Neural cell (in vitro differentiated cells): Measurements from ENCODE around the gene FSTL5. TPM values are rescaled to one million over a fixed set of nuclear protein-coding genes. Genes with fewer than 3 reads are reported as not detected.

Experiments
- H2AFZ ChIP-seq: fragments of 200-600, 300-800 bp; sonication (generic), shearing (Covaris generic); 2 replicates; pipeline ENCODE4 v1.6.0; 2014; ENCODE audit warnings: low read depth, mild to moderate bottlenecking, antibody characterized with exemption, low read length, moderate library complexity
- H3F3A ChIP-seq: fragments of 200-600 bp; shearing (Covaris generic); 2 replicates; pipeline ENCODE4 v1.6.1; 2016; ENCODE audit warnings: mild to moderate bottlenecking, moderate library complexity, mixed read lengths, antibody characterized with exemption, low read length; ENCODE audit not compliant: insufficient read depth, poor library complexity, severe bottlenecking
- H3K27ac ChIP-seq: fragments of 200-600, 300-800 bp; sonication (generic), shearing (Covaris generic); 2 replicates; pipeline ENCODE4 v1.5.1; 2014; ENCODE audit warnings: mild to moderate bottlenecking, low read length, moderate library complexity
- H3K27me3 ChIP-seq: fragments of 300-800, 200-600 bp; sonication (generic), shearing (Covaris generic); 2 replicates; pipeline ENCODE4 v1.6.0; 2014; ENCODE audit warnings: mild to moderate bottlenecking, low read depth, low read length, moderate library complexity; ENCODE audit not compliant: insufficient read depth
- H3K36me3 ChIP-seq: fragments of 300-800, 200-600 bp; sonication (generic), shearing (Covaris generic); 2 replicates; pipeline ENCODE4 v1.5.1; 2014; ENCODE audit warnings: mild to moderate bottlenecking, antibody characterized with exemption, low read length, moderate library complexity; ENCODE audit not compliant: insufficient read depth
- H3K4me2 ChIP-seq: fragments of 300-800, 200-600 bp; sonication (generic), shearing (Covaris generic); 2 replicates; pipeline ENCODE4 v1.6.0; 2014; ENCODE audit warnings: mild to moderate bottlenecking, low read length
- H3K4me3 ChIP-seq: fragments of 300-800, 200-600 bp; sonication (generic), shearing (Covaris generic); 2 replicates; pipeline ENCODE4 v1.5.1; 2014; ENCODE audit warnings: mild to moderate bottlenecking, low read length, moderate library complexity
- H3K79me2 ChIP-seq: fragments of 200-600 bp; shearing (Covaris generic); replicated peaks from 2 replicates; pipeline ENCODE4 v1.6.0; 2014; ENCODE audit warnings: mild to moderate bottlenecking, low read length, moderate library complexity; ENCODE audit not compliant: insufficient read depth
- H3K9ac ChIP-seq: fragments of 300-800, 200-600 bp; sonication (generic), shearing (Covaris generic); 2 replicates; pipeline ENCODE4 v1.6.1; 2016; ENCODE audit warnings: mild to moderate bottlenecking, low read length, mixed read lengths
- H3K9me2 ChIP-seq: fragments of 200-600 bp; shearing (Covaris generic); 2 replicates; pipeline ENCODE4 v1.6.1; 2016; ENCODE audit warnings: mild to moderate bottlenecking, low read length, mixed read lengths; ENCODE audit not compliant: insufficient read depth
- H3K9me3 ChIP-seq: fragments of 200-600, 300-800 bp; sonication (generic), shearing (Covaris generic); 2 replicates; pipeline ENCODE4 v1.6.1; 2016; ENCODE audit warnings: mild to moderate bottlenecking, mixed run types, low read length, moderate library complexity, mixed read lengths
- H4K20me1 ChIP-seq: fragments of 200-600 bp; shearing (Covaris generic); 2 replicates; pipeline ENCODE4 v1.6.1; 2016; ENCODE audit warnings: mild to moderate bottlenecking, mixed run types; ENCODE audit not compliant: insufficient read depth
- CTCF ChIP-seq: fragments of 450-650 bp; IDR thresholded peaks from 2 replicates; pipeline ENCODE4 v1.5.1; 2014; ENCODE audit warnings: antibody characterized with exemption, mild to moderate bottlenecking, moderate library complexity; ENCODE audit not compliant: poor library complexity, severe bottlenecking
- EP300 ChIP-seq: fragments of 450-650 bp; conservative IDR thresholded peaks from 2 replicates; pipeline ENCODE4 v1.6.1; 2014; ENCODE audit warnings: antibody characterized with exemption, mild to moderate bottlenecking, moderate library complexity; ENCODE audit not compliant: poor library complexity, severe bottlenecking
- EZH2 ChIP-seq: fragments of 200-600, 300-800 bp; shearing (Covaris generic), sonication (generic); IDR thresholded peaks from 2 replicates; pipeline ENCODE4 v1.6.1; 2014; ENCODE audit warnings: antibody characterized with exemption, low read length, borderline replicate concordance, mild to moderate bottlenecking; ENCODE audit not compliant: insufficient read depth, poor library complexity, severe bottlenecking
- MXI1 ChIP-seq: fragments of 450-650 bp; conservative IDR thresholded peaks from 2 replicates; pipeline ENCODE4 v1.6.1; 2014; ENCODE audit warnings: antibody characterized with exemption, mild to moderate bottlenecking; ENCODE audit not compliant: poor library complexity, severe bottlenecking
- POLR2AphosphoS5 ChIP-seq: IDR thresholded peaks from 2 replicates; pipeline ENCODE4 v1.6.1; 2012
- RAD21 ChIP-seq: fragments of 450-650 bp; conservative IDR thresholded peaks from 2 replicates; pipeline ENCODE4 v1.6.1; 2014; ENCODE audit warnings: antibody characterized with exemption, mild to moderate bottlenecking, moderate library complexity
- SMC3 ChIP-seq: fragments of 450-650 bp; conservative IDR thresholded peaks from 2 replicates; pipeline ENCODE4 v1.6.1; 2014; ENCODE audit warnings: antibody characterized with exemption, mild to moderate bottlenecking, moderate library complexity; ENCODE audit not compliant: poor library complexity
- TAF1 ChIP-seq: IDR thresholded peaks from 2 replicates; pipeline ENCODE4 v1.6.1; 2012; ENCODE audit warnings: low read depth
- polyA plus RNA-seq: library from polyadenylated mRNA; depleted of rRNA; stranded (reverse); fragments of >200 nt; gene quantifications from 2 replicates; pipeline ENCODE4 v1.2.3, GENCODE V29; 2014
- TF ChIP-seq, protein P1 (sequence below): IDR thresholded peaks from 2 replicates; pipeline ENCODE4 v1.6.1; 2012; ENCODE audit warnings: borderline replicate concordance

FSTL5 gene
- polyA plus RNA-seq, 1 donor from 2014 or later = 6.8 TPM

DNA sequence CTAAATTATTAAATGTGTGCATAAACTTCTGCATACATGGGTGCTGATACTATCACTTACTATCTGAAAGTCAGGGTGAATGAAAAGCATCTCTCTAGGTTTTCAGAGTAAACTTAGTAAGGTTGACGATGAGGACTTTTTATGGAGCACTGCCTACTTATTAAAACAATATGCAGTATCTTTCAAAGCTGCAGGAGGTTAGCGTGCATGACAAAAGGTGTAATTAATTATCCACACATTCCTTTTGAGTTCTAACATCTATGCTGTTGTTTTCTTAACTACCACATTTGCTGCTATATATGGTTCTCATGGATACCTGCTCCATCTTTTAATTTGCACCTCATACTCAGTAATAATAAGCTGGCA lies 256.2 kb downstream of the FSTL5 start:
- Histone ChIP-seq H3K9ac (no peak overlapping the region), H3K79me2 (no peaks in the 10 kb centered on the region), H3K4me3 (no peak overlapping the region), H2AFZ (no peak overlapping the region), H3K27me3 (no peaks in the 10 kb centered on the region), H3K36me3 (no peaks in the 10 kb centered on the region), H3K9me2 (no peaks in the 10 kb centered on the region), H3K27ac (no peak overlapping the region), H3K9me3 (no peaks in the 10 kb centered on the region), H3K4me2 (no peak overlapping the region), H3F3A (no peaks in the 10 kb centered on the region), H4K20me1 (no peaks in the 10 kb centered on the region)
- no peak for TF ChIP-seq POLR2AphosphoS5
- TF ChIP-seq TAF1 = no peak
- no peak for TF ChIP-seq SMC3
- TF ChIP-seq EP300 = no peak
- TF ChIP-seq CTCF = no peak
- TF ChIP-seq EZH2 = no peak
- no peak for TF ChIP-seq MXI1
- TF ChIP-seq, protein P1, sequence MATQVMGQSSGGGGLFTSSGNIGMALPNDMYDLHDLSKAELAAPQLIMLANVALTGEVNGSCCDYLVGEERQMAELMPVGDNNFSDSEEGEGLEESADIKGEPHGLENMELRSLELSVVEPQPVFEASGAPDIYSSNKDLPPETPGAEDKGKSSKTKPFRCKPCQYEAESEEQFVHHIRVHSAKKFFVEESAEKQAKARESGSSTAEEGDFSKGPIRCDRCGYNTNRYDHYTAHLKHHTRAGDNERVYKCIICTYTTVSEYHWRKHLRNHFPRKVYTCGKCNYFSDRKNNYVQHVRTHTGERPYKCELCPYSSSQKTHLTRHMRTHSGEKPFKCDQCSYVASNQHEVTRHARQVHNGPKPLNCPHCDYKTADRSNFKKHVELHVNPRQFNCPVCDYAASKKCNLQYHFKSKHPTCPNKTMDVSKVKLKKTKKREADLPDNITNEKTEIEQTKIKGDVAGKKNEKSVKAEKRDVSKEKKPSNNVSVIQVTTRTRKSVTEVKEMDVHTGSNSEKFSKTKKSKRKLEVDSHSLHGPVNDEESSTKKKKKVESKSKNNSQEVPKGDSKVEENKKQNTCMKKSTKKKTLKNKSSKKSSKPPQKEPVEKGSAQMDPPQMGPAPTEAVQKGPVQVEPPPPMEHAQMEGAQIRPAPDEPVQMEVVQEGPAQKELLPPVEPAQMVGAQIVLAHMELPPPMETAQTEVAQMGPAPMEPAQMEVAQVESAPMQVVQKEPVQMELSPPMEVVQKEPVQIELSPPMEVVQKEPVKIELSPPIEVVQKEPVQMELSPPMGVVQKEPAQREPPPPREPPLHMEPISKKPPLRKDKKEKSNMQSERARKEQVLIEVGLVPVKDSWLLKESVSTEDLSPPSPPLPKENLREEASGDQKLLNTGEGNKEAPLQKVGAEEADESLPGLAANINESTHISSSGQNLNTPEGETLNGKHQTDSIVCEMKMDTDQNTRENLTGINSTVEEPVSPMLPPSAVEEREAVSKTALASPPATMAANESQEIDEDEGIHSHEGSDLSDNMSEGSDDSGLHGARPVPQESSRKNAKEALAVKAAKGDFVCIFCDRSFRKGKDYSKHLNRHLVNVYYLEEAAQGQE = no peak
- no peak for TF ChIP-seq RAD21

DNA sequence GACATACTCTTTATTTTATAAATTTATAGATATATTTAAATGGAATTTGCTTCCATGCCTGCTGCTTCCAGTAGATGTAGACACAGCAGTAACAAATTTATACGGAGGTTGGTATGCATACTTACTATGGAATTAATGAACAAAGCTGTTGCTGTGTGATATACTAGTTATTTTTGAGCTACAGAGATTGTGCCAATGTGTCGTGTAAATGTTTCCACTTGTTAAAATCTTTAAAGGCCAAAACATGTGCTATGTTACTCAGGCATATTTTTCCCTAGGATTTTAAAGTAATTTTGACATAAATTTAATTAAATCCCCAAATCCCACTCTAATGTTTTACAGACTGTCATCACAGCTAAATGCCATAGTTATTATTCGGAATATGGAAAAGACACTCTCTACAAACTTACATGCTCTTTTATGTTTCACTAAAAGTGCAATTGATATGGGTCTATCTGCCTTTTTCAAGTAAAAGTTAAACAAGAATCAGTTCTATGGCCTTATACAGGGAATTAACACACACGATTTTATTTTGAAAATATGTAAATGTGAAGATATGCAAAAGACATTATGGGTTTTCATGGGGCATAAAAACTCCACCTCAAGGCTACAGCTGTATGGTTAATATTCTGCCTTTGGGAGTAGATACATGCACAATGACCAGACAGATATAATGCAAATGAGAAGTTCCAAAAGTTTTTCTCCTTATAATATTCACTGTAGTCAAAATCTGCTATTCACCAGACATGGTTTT lies 256.8 kb downstream of the FSTL5 start:
- Histone ChIP-seq H3K9ac (no peak overlapping the region), H3K27ac (no peak overlapping the region), H3K4me3 (no peak overlapping the region), H2AFZ (no peak overlapping the region), H3K79me2 (no peaks in the 10 kb centered on the region), H3K27me3 (no peaks in the 10 kb centered on the region), H3K9me3 (no peaks in the 10 kb centered on the region), H3F3A (no peaks in the 10 kb centered on the region), H3K9me2 (no peaks in the 10 kb centered on the region), H4K20me1 (no peaks in the 10 kb centered on the region), H3K36me3 (no peaks in the 10 kb centered on the region), H3K4me2 (no peak overlapping the region)
- TF ChIP-seq CTCF (no peak), POLR2AphosphoS5 (no peak), TAF1 (no peak)
